C4-2B (cell line): Measurements from ENCODE around the gene BLNK.

Experiments
- ZFX ChIP-seq: fragments of 450-650 bp; IDR thresholded peaks from 2 replicates; pipeline ENCODE4 v1.6.1; 2017
- TF ChIP-seq, protein P1 (sequence below): fragments of 450-650 bp; conservative IDR thresholded peaks from 2 replicates; pipeline ENCODE4 v1.5.1; 2017; ENCODE audit warnings: mild to moderate bottlenecking

DNA sequence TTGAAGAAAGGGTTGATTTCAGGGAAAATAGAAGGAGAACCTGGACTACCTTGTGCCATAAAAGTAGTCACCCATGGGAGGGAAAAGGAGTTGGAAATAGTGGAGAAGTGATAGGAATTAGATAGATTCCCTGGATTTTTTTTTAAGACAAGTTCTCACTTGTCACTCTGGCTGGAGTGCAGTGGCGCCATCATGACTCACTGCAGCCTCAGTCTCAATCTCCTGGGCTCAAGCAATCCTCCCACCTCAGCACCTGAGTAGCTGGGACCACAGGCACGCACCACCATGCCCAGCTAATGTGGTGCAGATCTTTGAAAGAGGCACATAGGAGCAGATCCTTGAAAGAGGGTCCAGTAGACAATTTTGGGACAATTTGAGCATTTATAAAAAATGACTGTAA is 9.5 kb upstream of the BLNK start:
- TF ChIP-seq, protein P1, sequence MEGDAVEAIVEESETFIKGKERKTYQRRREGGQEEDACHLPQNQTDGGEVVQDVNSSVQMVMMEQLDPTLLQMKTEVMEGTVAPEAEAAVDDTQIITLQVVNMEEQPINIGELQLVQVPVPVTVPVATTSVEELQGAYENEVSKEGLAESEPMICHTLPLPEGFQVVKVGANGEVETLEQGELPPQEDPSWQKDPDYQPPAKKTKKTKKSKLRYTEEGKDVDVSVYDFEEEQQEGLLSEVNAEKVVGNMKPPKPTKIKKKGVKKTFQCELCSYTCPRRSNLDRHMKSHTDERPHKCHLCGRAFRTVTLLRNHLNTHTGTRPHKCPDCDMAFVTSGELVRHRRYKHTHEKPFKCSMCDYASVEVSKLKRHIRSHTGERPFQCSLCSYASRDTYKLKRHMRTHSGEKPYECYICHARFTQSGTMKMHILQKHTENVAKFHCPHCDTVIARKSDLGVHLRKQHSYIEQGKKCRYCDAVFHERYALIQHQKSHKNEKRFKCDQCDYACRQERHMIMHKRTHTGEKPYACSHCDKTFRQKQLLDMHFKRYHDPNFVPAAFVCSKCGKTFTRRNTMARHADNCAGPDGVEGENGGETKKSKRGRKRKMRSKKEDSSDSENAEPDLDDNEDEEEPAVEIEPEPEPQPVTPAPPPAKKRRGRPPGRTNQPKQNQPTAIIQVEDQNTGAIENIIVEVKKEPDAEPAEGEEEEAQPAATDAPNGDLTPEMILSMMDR, result no peak
- TF ChIP-seq ZFX, result no peak
